GM23338 (cell line): ENCODE measurements around the gene DENND1B. TPM values are rescaled to one million over a fixed set of nuclear protein-coding genes. Genes with fewer than 3 reads are reported as not detected.

ENCODE experiments used
- ATAC-seq: fragments of 200-7000 bp; cut with Tn5 transposase; 3 replicates; pipeline ENCODE4 v1.9.1; 2020
- DNase-seq: peaks from one replicate; pipeline ENCODE4 v3.0.0-alpha.2; 2015; ENCODE audit warnings: low spot score
- H2AFZ ChIP-seq: fragments of 200-600 bp; sonication (generic); 2 replicates; pipeline ENCODE4 v1.8.0; 2016; ENCODE audit warnings: antibody characterized with exemption, mild to moderate bottlenecking, moderate library complexity
- H3F3A ChIP-seq: fragments of 200-600 bp; sonication (generic); replicated peaks from 2 replicates; pipeline ENCODE4 v1.8.0; 2017; ENCODE audit warnings: antibody characterized with exemption, mixed run types, low read depth
- H3K27ac ChIP-seq: fragments of 200-600 bp; sonication (generic); 2 replicates; pipeline ENCODE4 v1.6.1; 2016; ENCODE audit warnings: low read depth
- H3K27me3 ChIP-seq: fragments of 200-600 bp; sonication (generic); 2 replicates; pipeline ENCODE4 v1.8.0; 2016; ENCODE audit warnings: mild to moderate bottlenecking, mixed run types, moderate library complexity; ENCODE audit not compliant: insufficient read depth
- H3K36me3 ChIP-seq: fragments of 200-600 bp; sonication (generic); 2 replicates; pipeline ENCODE4 v1.8.0; 2016; ENCODE audit warnings: mild to moderate bottlenecking; ENCODE audit not compliant: insufficient read depth
- H3K4me1 ChIP-seq: fragments of 200-600 bp; sonication (generic); 2 replicates; pipeline ENCODE4 v1.8.0; 2016; ENCODE audit warnings: mild to moderate bottlenecking, moderate library complexity; ENCODE audit not compliant: insufficient read depth
- H3K4me2 ChIP-seq: fragments of 200-600 bp; sonication (generic); 2 replicates; pipeline ENCODE4 v1.7.1; 2017; ENCODE audit warnings: mixed run types
- H3K4me3 ChIP-seq: fragments of 200-600 bp; sonication (generic); 2 replicates; pipeline ENCODE4 v1.6.1; 2016; ENCODE audit warnings: mixed run types
- H3K79me2 ChIP-seq: fragments of 200-600 bp; sonication (generic); replicated peaks from 2 replicates; pipeline ENCODE4 v1.8.0; 2017; ENCODE audit warnings: mild to moderate bottlenecking; ENCODE audit not compliant: insufficient read depth
- H3K9me2 ChIP-seq: fragments of 200-600 bp; sonication (generic); 2 replicates; pipeline ENCODE4 v1.8.0; 2017; ENCODE audit not compliant: insufficient read depth
- H4K20me1 ChIP-seq: fragments of 200-600 bp; sonication (generic); replicated peaks from 2 replicates; pipeline ENCODE4 v1.8.0; 2017; ENCODE audit warnings: mild to moderate bottlenecking; ENCODE audit not compliant: insufficient read depth
- H3K27ac Mint-ChIP-seq: 2 replicates; pipeline ENCODE4 v1.8.0; 2020; ENCODE audit warnings: inconsistent platforms, mild to moderate bottlenecking, moderate library complexity, mixed read lengths
- H3K27me3 Mint-ChIP-seq: 3 replicates; pipeline ENCODE4 v1.8.0; 2022; ENCODE audit warnings: low read depth, mild to moderate bottlenecking, moderate library complexity, mixed read lengths, inconsistent platforms; ENCODE audit not compliant: insufficient read depth, poor library complexity
- H3K36me3 Mint-ChIP-seq: 3 replicates; pipeline ENCODE4 v1.8.0; 2021; ENCODE audit warnings: low read depth, mild to moderate bottlenecking, inconsistent platforms, moderate library complexity, mixed read lengths
- H3K4me1 Mint-ChIP-seq: 3 replicates; pipeline ENCODE4 v1.8.0; 2020; ENCODE audit warnings: mild to moderate bottlenecking, inconsistent platforms, mixed read lengths
- H3K4me3 Mint-ChIP-seq: 3 replicates; pipeline ENCODE4 v1.8.0; 2021; ENCODE audit warnings: moderate library complexity, mild to moderate bottlenecking, inconsistent platforms, mixed read lengths
- H3K9me3 Mint-ChIP-seq: 3 replicates; pipeline ENCODE4 v1.8.0; 2020; ENCODE audit warnings: moderate library complexity, mild to moderate bottlenecking, inconsistent platforms, mixed read lengths
- EZH2 ChIP-seq: fragments of 200-600 bp; sonication (generic); IDR thresholded peaks from one replicate; pipeline ENCODE4 v1.8.0; 2017; ENCODE audit warnings: antibody characterized with exemption, mild to moderate bottlenecking, low read depth; ENCODE audit not compliant: unreplicated experiment
- JUNB ChIP-seq: IDR thresholded peaks from one replicate; pipeline ENCODE4 v1.6.1; 2016; ENCODE audit warnings: antibody characterized with exemption; ENCODE audit not compliant: unreplicated experiment
- STAT1 ChIP-seq: IDR thresholded peaks from one replicate; pipeline ENCODE4 v1.6.1; 2016; ENCODE audit warnings: antibody characterized with exemption; ENCODE audit not compliant: unreplicated experiment
- ZNF114 ChIP-seq: fragments of 250-450 bp; sonication (Bioruptor Pico); IDR thresholded peaks from 2 replicates; pipeline ENCODE4 v1.5.0; 2020; ENCODE audit warnings: mild to moderate bottlenecking, moderate library complexity
- polyA plus RNA-seq: library from polyadenylated mRNA; unstranded; fragments of >200 nt; fragmentation: Nextera tagmentation; extraction: Ambion mirVana; gene quantifications from 2 replicates; pipeline ENCODE4 v1.2.1, GENCODE V29; 2016
- total RNA-seq: library from RNA; depleted of rRNA; stranded (reverse); fragments of >200 nt; shearing (Covaris generic); gene quantifications from 2 replicates; pipeline ENCODE4 v1.2.3, GENCODE V29; 2014
- TF ChIP-seq, protein P1 (sequence below), 2 experiments: fragments of 200-600 bp in 1 of 2; sonication (generic) in 1 of 2; conservative IDR thresholded peaks; 2 replicates each; pipeline versions ENCODE4 v1.5.1 to v1.6.1; 2016 to 2017; ENCODE audit warnings: antibody characterized with exemption in 2 of 2, low read depth in 2 of 2, mild to moderate bottlenecking in 2 of 2, moderate library complexity in 1 of 2
- TF ChIP-seq, protein P2 (sequence below): IDR thresholded peaks from 2 replicates; pipeline ENCODE4 v1.6.1; 2016; ENCODE audit warnings: antibody characterized with exemption
- TF ChIP-seq, protein P3 (sequence below): IDR thresholded peaks from one replicate; pipeline ENCODE4 v1.6.1; 2018; ENCODE audit warnings: antibody characterized with exemption; ENCODE audit not compliant: unreplicated experiment

DENND1B gene
- total and polyA plus RNA-seq, 2 experiments from 2014 or later = 4.3 to 5.2 TPM

DNA sequence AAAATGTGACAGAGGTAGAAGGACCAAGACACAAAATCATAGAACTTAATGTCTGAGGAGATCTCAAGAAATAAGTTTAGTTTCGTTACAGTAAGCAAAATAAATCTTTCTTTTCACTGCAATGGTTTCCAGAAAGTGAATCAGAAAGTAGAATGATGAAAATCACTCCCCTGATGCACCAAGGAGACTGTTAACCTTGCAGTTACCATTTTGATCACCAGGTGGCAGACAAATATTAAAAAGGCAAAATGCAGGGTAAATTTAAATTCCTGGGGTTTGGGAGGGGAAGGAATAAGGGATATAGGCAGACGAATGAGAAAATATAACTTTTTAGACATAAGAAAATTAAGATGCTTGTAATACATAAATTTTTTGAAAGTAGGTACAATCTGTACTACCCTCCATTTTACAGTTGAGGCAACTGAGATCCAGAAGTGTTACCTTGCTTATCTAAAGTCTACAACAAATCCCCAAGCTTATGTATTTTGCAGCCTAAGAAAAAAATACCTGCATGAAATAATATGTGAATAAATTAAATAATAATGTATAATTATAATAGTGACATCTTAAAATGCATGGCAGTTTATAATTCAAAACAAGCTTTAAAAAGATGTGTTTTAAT, 254.1 kb downstream of the DENND1B start:
- Mint-ChIP-seq H3K4me3 (no peak overlapping the region), H3K27ac (peak overlapping the region; percentile 53; the same call in 1 of the 2 replicates), H3K27me3 (no peaks in the 10 kb centered on the region), H3K36me3 (no peaks in the 10 kb centered on the region), H3K4me1 (peaks cover 22% of the 10 kb centered on the region), H3K9me3 (no peaks in the 10 kb centered on the region)
- H3K9me2 ChIP-seq = no peaks in the 10 kb centered on the region
- TF ChIP-seq ZNF114 (CRISPR knock-in tag) = no peak
- TF ChIP-seq, protein P1, sequence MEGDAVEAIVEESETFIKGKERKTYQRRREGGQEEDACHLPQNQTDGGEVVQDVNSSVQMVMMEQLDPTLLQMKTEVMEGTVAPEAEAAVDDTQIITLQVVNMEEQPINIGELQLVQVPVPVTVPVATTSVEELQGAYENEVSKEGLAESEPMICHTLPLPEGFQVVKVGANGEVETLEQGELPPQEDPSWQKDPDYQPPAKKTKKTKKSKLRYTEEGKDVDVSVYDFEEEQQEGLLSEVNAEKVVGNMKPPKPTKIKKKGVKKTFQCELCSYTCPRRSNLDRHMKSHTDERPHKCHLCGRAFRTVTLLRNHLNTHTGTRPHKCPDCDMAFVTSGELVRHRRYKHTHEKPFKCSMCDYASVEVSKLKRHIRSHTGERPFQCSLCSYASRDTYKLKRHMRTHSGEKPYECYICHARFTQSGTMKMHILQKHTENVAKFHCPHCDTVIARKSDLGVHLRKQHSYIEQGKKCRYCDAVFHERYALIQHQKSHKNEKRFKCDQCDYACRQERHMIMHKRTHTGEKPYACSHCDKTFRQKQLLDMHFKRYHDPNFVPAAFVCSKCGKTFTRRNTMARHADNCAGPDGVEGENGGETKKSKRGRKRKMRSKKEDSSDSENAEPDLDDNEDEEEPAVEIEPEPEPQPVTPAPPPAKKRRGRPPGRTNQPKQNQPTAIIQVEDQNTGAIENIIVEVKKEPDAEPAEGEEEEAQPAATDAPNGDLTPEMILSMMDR (conservative IDR thresholded peaks at IDR 0.05; ENCODE audit: low read depth in 2 of 2) = peak; percentile 73 to 82
- no peak for TF ChIP-seq STAT1
- TF ChIP-seq, protein P2, sequence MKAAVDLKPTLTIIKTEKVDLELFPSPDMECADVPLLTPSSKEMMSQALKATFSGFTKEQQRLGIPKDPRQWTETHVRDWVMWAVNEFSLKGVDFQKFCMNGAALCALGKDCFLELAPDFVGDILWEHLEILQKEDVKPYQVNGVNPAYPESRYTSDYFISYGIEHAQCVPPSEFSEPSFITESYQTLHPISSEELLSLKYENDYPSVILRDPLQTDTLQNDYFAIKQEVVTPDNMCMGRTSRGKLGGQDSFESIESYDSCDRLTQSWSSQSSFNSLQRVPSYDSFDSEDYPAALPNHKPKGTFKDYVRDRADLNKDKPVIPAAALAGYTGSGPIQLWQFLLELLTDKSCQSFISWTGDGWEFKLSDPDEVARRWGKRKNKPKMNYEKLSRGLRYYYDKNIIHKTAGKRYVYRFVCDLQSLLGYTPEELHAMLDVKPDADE = no peak
- no peak for TF ChIP-seq JUNB
- TF ChIP-seq, protein P3, sequence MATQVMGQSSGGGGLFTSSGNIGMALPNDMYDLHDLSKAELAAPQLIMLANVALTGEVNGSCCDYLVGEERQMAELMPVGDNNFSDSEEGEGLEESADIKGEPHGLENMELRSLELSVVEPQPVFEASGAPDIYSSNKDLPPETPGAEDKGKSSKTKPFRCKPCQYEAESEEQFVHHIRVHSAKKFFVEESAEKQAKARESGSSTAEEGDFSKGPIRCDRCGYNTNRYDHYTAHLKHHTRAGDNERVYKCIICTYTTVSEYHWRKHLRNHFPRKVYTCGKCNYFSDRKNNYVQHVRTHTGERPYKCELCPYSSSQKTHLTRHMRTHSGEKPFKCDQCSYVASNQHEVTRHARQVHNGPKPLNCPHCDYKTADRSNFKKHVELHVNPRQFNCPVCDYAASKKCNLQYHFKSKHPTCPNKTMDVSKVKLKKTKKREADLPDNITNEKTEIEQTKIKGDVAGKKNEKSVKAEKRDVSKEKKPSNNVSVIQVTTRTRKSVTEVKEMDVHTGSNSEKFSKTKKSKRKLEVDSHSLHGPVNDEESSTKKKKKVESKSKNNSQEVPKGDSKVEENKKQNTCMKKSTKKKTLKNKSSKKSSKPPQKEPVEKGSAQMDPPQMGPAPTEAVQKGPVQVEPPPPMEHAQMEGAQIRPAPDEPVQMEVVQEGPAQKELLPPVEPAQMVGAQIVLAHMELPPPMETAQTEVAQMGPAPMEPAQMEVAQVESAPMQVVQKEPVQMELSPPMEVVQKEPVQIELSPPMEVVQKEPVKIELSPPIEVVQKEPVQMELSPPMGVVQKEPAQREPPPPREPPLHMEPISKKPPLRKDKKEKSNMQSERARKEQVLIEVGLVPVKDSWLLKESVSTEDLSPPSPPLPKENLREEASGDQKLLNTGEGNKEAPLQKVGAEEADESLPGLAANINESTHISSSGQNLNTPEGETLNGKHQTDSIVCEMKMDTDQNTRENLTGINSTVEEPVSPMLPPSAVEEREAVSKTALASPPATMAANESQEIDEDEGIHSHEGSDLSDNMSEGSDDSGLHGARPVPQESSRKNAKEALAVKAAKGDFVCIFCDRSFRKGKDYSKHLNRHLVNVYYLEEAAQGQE = no peak
- no peaks in the 10 kb centered on the region for H3F3A ChIP-seq
- H3K36me3 ChIP-seq = no peaks in the 10 kb centered on the region
- H3K4me1 ChIP-seq = peaks cover 14% of the 10 kb centered on the region; the same call in 1 of the 2 replicates
- H3K4me3 ChIP-seq = no peak overlapping the region
- H3K27ac ChIP-seq = no peak overlapping the region
- no peak overlapping the region for H2AFZ ChIP-seq
- ATAC-seq (peak; percentile 24; the same call in 1 of the 3 replicates), DNase-seq (peak; percentile 80)
- H3K4me2 ChIP-seq = no peak overlapping the region
- no peaks in the 10 kb centered on the region for H3K79me2 ChIP-seq
- no peaks in the 10 kb centered on the region for H3K27me3 ChIP-seq
- no peaks in the 10 kb centered on the region for H4K20me1 ChIP-seq

DNA sequence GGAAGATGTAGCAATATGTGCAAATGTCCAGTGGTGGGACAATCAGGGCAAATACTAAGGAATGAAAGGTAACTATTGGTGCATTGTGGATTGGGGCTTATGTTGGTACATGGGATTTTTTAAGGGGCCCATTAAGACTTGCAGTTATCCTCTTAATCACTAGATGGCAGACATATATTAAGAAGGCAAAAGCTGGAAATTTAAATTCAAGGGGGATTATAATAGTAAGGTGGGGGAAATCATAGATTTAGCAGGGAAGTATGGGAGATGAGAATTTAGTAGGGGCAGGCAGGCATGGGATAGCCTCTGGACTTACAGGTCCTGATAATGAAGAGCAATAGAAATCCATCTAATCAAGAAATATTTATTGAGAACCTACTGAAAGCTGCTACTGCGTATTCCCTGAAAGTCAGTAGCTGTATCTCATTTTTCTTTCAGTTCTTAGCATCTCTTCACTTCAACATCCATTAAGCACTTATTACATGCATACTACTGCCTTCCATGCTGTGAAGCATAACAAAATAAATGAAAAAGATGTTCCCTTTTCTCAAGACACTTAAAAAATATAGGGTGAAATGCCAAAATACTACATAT, 255.4 kb downstream of the DENND1B start:
- Mint-ChIP-seq H3K4me1 (peaks cover 22% of the 10 kb centered on the region), H3K27ac (no peak overlapping the region), H3K27me3 (no peaks in the 10 kb centered on the region), H3K9me3 (no peaks in the 10 kb centered on the region), H3K36me3 (no peaks in the 10 kb centered on the region), H3K4me3 (no peak overlapping the region)
- H2AFZ ChIP-seq = no peak overlapping the region
- no peaks in the 10 kb centered on the region for H4K20me1 ChIP-seq
- H3K27ac ChIP-seq = no peak overlapping the region
- H3K9me2 ChIP-seq = no peaks in the 10 kb centered on the region
- TF ChIP-seq EZH2 = no peak
- TF ChIP-seq, protein P1 (conservative IDR thresholded peaks at IDR 0.05; ENCODE audit: low read depth in 2 of 2) = peak; percentile 49 to 72
- H3K4me1 ChIP-seq = peaks cover 14% of the 10 kb centered on the region; the same call in 1 of the 2 replicates
- no peaks in the 10 kb centered on the region for H3F3A ChIP-seq
- no peak overlapping the region for H3K4me2 ChIP-seq
- no peak overlapping the region for H3K4me3 ChIP-seq
- ATAC-seq (no peak), DNase-seq (peak; percentile 64)
- H3K27me3 ChIP-seq = no peaks in the 10 kb centered on the region
- H3K79me2 ChIP-seq = no peaks in the 10 kb centered on the region
- no peaks in the 10 kb centered on the region for H3K36me3 ChIP-seq
